ENCODE results near the gene CISH.

GRCh38 chr3:50649451-50649931 is 37.9 kb upstream of the CISH start:
- TF ChIP-seq POLR2AphosphoS5 (IDR thresholded peaks at IDR 0.05; ENCODE audit: low read depth, low read length): no peak
- TF ChIP-seq, protein P1, sequence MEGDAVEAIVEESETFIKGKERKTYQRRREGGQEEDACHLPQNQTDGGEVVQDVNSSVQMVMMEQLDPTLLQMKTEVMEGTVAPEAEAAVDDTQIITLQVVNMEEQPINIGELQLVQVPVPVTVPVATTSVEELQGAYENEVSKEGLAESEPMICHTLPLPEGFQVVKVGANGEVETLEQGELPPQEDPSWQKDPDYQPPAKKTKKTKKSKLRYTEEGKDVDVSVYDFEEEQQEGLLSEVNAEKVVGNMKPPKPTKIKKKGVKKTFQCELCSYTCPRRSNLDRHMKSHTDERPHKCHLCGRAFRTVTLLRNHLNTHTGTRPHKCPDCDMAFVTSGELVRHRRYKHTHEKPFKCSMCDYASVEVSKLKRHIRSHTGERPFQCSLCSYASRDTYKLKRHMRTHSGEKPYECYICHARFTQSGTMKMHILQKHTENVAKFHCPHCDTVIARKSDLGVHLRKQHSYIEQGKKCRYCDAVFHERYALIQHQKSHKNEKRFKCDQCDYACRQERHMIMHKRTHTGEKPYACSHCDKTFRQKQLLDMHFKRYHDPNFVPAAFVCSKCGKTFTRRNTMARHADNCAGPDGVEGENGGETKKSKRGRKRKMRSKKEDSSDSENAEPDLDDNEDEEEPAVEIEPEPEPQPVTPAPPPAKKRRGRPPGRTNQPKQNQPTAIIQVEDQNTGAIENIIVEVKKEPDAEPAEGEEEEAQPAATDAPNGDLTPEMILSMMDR (IDR thresholded peaks at IDR 0.05): no peak
- TF ChIP-seq REST (IDR thresholded peaks at IDR 0.05; ENCODE audit: insufficient read depth in 1 of 2, low read depth in 2 of 2, low read length in 1 of 2): no peak
